Ishikawa (cell line): Measurements from ENCODE around the gene NUDT16.

Experiments
- CEBPB ChIP-seq: IDR thresholded peaks from 2 replicates; pipeline ENCODE4 v1.6.1; 2012
- CREB1 ChIP-seq: IDR thresholded peaks from 2 replicates; pipeline ENCODE4 v1.6.1; 2012; ENCODE audit warnings: low read depth
- EGR1 ChIP-seq: IDR thresholded peaks from 2 replicates; pipeline ENCODE4 v1.6.1; 2012
- EP300 ChIP-seq: IDR thresholded peaks from 2 replicates; pipeline ENCODE4 v1.6.1; 2012; ENCODE audit warnings: borderline replicate concordance
- FOXM1 ChIP-seq: IDR thresholded peaks from 2 replicates; pipeline ENCODE4 v1.6.1; 2012; ENCODE audit warnings: low read depth, borderline replicate concordance
- NFIC ChIP-seq: IDR thresholded peaks from 2 replicates; pipeline ENCODE4 v1.6.1; 2012
- RAD21 ChIP-seq: IDR thresholded peaks from 2 replicates; pipeline ENCODE4 v1.6.1; 2012; ENCODE audit warnings: low read depth
- REST ChIP-seq: IDR thresholded peaks from 2 replicates; pipeline ENCODE4 v1.6.1; 2012; ENCODE audit warnings: low read depth, mild to moderate bottlenecking
- TAF1 ChIP-seq: IDR thresholded peaks from 2 replicates; pipeline ENCODE4 v1.6.1; 2012; ENCODE audit warnings: low read depth, mild to moderate bottlenecking
- TCF12 ChIP-seq: IDR thresholded peaks from 2 replicates; pipeline ENCODE4 v1.6.1; 2012; ENCODE audit warnings: low read depth
- TEAD4 ChIP-seq: IDR thresholded peaks from 2 replicates; pipeline ENCODE4 v1.6.1; 2012
- USF1 ChIP-seq: IDR thresholded peaks from 2 replicates; pipeline ENCODE4 v1.6.1; 2012
- YY1 ChIP-seq: IDR thresholded peaks from 2 replicates; pipeline ENCODE4 v1.6.1; 2012; ENCODE audit warnings: low read depth
- ZBTB7A ChIP-seq: IDR thresholded peaks from 2 replicates; pipeline ENCODE4 v1.6.1; 2012; ENCODE audit warnings: low read depth
- TF ChIP-seq, protein P1 (sequence below): IDR thresholded peaks from 2 replicates; pipeline ENCODE4 v1.6.1; 2012

NUDT16 gene

GRCh38 chr3:131370935-131371687 lies 10.5 kb upstream of the NUDT16 start:
- no peak for TF ChIP-seq RAD21
- TF ChIP-seq TEAD4, result no peak
- no peak for TF ChIP-seq EP300
- TF ChIP-seq YY1, result no peak
- TF ChIP-seq REST, result no peak
- TF ChIP-seq TCF12, result no peak
- no peak for TF ChIP-seq FOXM1
- TF ChIP-seq USF1, result no peak
- no peak for TF ChIP-seq CEBPB

DNA sequence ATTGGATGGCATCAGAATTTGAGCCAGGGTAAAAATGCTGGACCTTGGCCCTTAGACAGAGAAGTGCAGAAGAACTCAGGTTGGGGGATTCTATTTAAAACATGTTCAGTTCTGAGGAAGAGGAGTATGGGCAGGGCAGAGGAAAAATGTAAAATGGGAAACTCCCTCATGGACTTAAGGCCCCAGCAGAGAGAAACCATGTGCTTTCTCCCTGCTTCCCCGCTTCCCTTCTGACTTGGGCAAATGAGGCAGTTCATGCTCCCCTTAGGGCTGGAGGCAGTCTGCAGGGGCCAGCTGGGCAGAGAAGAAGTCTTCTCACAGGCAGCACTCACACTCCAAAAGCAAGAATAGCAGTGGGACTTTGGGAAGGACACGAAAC lies 9.9 kb upstream of the NUDT16 start:
- TF ChIP-seq NFIC (no peak), CEBPB (no peak), FOXM1 (no peak), RAD21 (no peak), EP300 (no peak), ZBTB7A (no peak), CREB1 (no peak), TAF1 (no peak), REST (no peak), USF1 (no peak), EGR1 (no peak)

- TF ChIP-seq EP300, result no peak
- no peak for TF ChIP-seq ZBTB7A
- TF ChIP-seq REST, result no peak
Observed at GRCh38 chr3:131374741-131375140, 6.8 kb upstream of the NUDT16 start.

GRCh38 chr3:131386429-131387165 lies 5.0 kb downstream of the NUDT16 start:
- no peak for TF ChIP-seq TAF1
- no peak for TF ChIP-seq USF1
- no peak for TF ChIP-seq TCF12
- TF ChIP-seq EGR1, result no peak
- no peak for TF ChIP-seq YY1
- TF ChIP-seq ZBTB7A, result no peak
- no peak for TF ChIP-seq NFIC
- no peak for TF ChIP-seq TEAD4
- TF ChIP-seq, protein P1, sequence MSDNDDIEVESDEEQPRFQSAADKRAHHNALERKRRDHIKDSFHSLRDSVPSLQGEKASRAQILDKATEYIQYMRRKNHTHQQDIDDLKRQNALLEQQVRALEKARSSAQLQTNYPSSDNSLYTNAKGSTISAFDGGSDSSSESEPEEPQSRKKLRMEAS, result no peak
- no peak for TF ChIP-seq FOXM1
- TF ChIP-seq CREB1, result no peak
- no peak for TF ChIP-seq REST
